Glutamatergic neuron (in vitro differentiated cells): ENCODE results near the gene RNPS1. TPM values are rescaled to one million over a fixed set of nuclear protein-coding genes. Genes with fewer than 3 reads are reported as not detected.

Experiments used
- DNase-seq: peaks from one replicate; pipeline ENCODE4 v3.0.0; 2022
- H3K27ac Mint-ChIP-seq: one replicate; pipeline ENCODE4 v1.8.0; 2020; ENCODE audit warnings: mild to moderate bottlenecking, mixed read lengths, inconsistent platforms; ENCODE audit not compliant: unreplicated experiment
- H3K27me3 Mint-ChIP-seq: one replicate; pipeline ENCODE4 v1.8.0; 2020; ENCODE audit warnings: mild to moderate bottlenecking, moderate library complexity, mixed read lengths, inconsistent platforms; ENCODE audit not compliant: unreplicated experiment
- H3K36me3 Mint-ChIP-seq: one replicate; pipeline ENCODE4 v1.8.0; 2020; ENCODE audit warnings: mild to moderate bottlenecking, mixed read lengths, inconsistent platforms; ENCODE audit not compliant: unreplicated experiment
- H3K4me1 Mint-ChIP-seq: one replicate; pipeline ENCODE4 v1.8.0; 2020; ENCODE audit warnings: mild to moderate bottlenecking, low read depth, mixed read lengths, inconsistent platforms; ENCODE audit not compliant: unreplicated experiment
- H3K4me3 Mint-ChIP-seq: one replicate; pipeline ENCODE4 v1.8.0; 2020; ENCODE audit warnings: mild to moderate bottlenecking, mixed read lengths, inconsistent platforms; ENCODE audit not compliant: unreplicated experiment
- H3K9me3 Mint-ChIP-seq: one replicate; pipeline ENCODE4 v1.8.0; 2020; ENCODE audit warnings: mild to moderate bottlenecking, moderate library complexity, mixed read lengths, inconsistent platforms; ENCODE audit not compliant: unreplicated experiment
- total RNA-seq: library from RNA; stranded (reverse); fragmentation: NEBNext Ultra II Directional; extraction: Animal tissue kit (Norgen Biotek cat#: 25700); gene quantifications from one replicate; pipeline ENCODE4 v1.2.1, GENCODE V29; 2021; ENCODE audit not compliant: unreplicated experiment
- TF ChIP-seq, protein P1 (sequence below): fragments of 200-600 bp; sonication (generic); IDR thresholded peaks from one replicate; pipeline ENCODE4 v1.5.0; 2021; ENCODE audit not compliant: partially characterized antibody, unreplicated experiment

The RNPS1 gene
- total RNA-seq, 1 donor from 2014 or later: 220 TPM

DNA sequence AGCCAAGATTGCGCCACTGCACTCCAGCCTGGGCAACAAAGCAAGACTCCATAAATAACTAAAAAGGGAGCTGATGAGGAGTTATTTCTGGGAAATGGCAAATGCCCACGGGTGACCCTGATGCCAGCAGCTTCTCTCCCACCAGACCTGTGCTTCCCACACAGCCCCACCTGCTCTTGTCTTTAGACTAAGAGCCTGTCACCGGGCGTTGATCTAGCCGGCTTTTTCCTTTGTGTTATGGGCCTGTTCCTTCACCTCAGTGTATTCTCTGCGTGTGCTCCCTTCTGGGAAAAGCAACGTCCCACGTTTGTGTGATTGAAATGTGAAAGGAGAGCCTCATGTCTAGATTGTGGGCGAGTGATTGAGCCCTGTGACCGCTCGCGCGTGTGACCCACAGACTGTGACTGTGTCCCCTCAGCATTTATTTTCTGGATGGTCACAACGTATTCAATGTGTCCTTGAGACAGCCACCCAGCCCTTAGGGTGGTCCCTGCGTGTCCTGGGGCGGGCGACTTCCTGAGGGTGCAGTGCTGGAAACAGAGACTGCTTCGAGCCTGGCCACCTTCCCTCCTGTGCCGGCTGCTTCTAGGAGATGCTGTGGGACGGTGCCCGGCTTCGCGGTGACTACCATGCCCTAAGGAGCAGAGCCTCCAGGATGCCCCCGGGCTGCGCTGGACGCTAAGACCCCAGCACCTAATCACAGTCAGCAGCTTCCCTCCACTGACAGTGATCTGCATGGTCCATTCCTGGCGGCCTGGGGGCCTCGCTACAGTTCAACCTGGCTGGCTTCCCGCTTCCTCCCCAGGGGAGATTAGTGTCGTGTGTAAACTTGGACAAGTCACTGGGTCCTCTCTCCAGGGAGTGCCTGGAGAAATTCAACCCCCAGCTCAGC is 7.8 kb upstream of the RNPS1 start:
- Mint-ChIP-seq H3K36me3 (no peaks in the 10 kb centered on the region), H3K4me3 (no peak overlapping the region), H3K9me3 (peaks cover 10% of the 10 kb centered on the region), H3K27ac (no peak overlapping the region), H3K27me3 (peaks cover 2% of the 10 kb centered on the region), H3K4me1 (peaks cover 10% of the 10 kb centered on the region)
- TF ChIP-seq, protein P1, sequence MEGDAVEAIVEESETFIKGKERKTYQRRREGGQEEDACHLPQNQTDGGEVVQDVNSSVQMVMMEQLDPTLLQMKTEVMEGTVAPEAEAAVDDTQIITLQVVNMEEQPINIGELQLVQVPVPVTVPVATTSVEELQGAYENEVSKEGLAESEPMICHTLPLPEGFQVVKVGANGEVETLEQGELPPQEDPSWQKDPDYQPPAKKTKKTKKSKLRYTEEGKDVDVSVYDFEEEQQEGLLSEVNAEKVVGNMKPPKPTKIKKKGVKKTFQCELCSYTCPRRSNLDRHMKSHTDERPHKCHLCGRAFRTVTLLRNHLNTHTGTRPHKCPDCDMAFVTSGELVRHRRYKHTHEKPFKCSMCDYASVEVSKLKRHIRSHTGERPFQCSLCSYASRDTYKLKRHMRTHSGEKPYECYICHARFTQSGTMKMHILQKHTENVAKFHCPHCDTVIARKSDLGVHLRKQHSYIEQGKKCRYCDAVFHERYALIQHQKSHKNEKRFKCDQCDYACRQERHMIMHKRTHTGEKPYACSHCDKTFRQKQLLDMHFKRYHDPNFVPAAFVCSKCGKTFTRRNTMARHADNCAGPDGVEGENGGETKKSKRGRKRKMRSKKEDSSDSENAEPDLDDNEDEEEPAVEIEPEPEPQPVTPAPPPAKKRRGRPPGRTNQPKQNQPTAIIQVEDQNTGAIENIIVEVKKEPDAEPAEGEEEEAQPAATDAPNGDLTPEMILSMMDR: no peak
- DNase-seq: no peak

DNA sequence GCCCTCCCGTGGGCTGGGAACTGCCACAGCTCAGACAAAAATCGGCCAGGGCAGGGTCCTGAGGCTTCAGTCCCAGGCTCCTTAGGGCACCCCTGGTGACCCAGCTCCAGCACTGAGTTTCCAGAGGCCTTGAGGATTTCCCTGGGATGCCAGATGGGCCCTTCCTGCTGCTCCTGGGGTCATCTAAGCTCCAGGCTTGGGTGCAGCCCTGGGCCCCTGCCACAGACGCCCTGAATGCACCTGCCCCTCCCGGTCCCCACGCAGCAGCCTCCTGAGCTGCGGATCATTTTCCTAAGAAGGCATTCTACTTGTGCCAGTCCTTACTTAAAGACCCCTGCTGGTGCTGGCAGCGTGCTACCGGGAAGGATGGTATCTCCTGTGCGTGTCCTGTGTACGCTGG is 6.0 kb upstream of the RNPS1 start:
- DNase-seq: no peak
- Mint-ChIP-seq H3K27ac (no peak overlapping the region), H3K27me3 (peaks cover 2% of the 10 kb centered on the region), H3K36me3 (no peaks in the 10 kb centered on the region), H3K4me1 (peaks cover 3% of the 10 kb centered on the region), H3K9me3 (peaks cover 5% of the 10 kb centered on the region), H3K4me3 (no peak overlapping the region)
- TF ChIP-seq, protein P1: no peak

DNA sequence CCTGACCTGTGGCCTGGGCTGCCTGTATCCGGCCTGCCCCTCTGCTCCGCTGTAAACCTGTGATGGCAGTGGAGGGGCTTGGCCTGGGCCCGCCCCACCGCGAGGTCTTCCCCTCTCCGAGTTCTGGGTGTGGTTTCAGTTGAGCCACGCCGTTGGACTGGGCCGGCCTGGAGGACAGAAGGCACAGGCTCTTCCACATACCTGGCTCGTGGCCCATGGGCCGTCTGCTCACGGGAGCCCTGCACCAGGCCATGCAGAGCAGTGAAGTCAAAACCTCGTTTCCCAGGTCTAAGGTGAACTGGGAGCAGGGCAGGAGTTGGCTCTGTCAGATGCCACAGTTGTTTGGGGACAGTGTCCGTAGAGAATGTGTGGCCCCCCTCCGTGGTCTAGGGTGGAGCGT is 5.6 kb upstream of the RNPS1 start:
- Mint-ChIP-seq H3K9me3 (peaks cover 5% of the 10 kb centered on the region), H3K36me3 (no peaks in the 10 kb centered on the region), H3K27ac (no peak overlapping the region), H3K27me3 (peaks cover 2% of the 10 kb centered on the region), H3K4me1 (peaks cover 3% of the 10 kb centered on the region), H3K4me3 (no peak overlapping the region)
- DNase-seq: no peak
- TF ChIP-seq, protein P1: no peak

DNA sequence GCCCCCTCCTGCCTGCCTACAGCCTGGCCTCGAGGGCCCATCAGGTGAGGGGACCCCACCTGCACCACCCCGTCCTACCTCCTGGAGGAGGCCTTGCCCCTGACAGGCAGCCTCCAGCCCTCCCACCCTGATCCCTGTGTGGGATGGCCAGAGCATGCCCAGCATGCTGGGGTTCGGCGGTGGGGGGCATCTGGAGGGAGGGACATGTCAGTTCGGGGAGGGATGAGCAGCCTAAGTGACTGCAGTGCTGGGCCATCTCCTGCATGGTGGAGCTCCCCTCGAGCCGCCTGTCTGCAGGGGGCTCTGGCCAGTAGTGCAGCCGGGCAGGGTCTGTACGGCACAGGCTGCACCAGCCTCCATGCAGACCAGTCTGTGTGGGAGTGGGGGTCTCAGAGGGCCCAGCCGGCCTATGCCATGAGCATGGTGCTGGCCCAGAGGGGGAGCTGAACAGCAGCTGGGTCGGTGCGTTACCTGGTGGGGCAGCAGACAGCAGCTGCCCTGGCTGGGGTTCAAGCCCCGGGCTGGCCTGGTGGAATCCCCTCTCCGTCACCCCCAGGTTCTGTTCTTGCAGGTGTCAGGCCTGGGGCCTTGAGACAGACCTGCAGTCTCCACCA is 4.0 kb upstream of the RNPS1 start:
- Mint-ChIP-seq H3K36me3 (no peaks in the 10 kb centered on the region), H3K27me3 (peaks cover 3% of the 10 kb centered on the region), H3K4me1 (peaks cover 5% of the 10 kb centered on the region), H3K9me3 (peaks cover 7% of the 10 kb centered on the region), H3K27ac (no peak overlapping the region), H3K4me3 (no peak overlapping the region)
- no peak for DNase-seq
- TF ChIP-seq, protein P1: no peak
